ENCODE data around the gene ASCC1. TPM values are rescaled to one million over a fixed set of nuclear protein-coding genes. Genes with fewer than 3 reads are reported as not detected.
A peak's percentile ranks its signal among the peaks of the same experiment; 100 is the strongest.

Gene ASCC1
- total and polyA plus RNA-seq, 2 of the 13 experiments (the other 11 are each of a cell fraction or from before 2014, with no cell fraction given): 21.6 to 30.1 TPM

- TF ChIP-seq IKZF1 (IDR thresholded peaks at IDR 0.05): no peak
- TF ChIP-seq DR1 (CRISPR knock-in tag; IDR thresholded peaks at IDR 0.05): peak; percentile 46
- no peak for TF ChIP-seq ZBTB1 (CRISPR knock-in tag; IDR thresholded peaks at IDR 0.05; ENCODE audit: borderline replicate concordance)
- peak; percentile 44; the same call in 1 of the 2 replicates for TF ChIP-seq HMG20A (CRISPR knock-in tag; IDR thresholded peaks at IDR 0.05; ENCODE audit: borderline replicate concordance)
- no peak for TF ChIP-seq TOE1 (CRISPR knock-in tag; IDR thresholded peaks at IDR 0.05)
- no peak for TF ChIP-seq ZBTB34 (CRISPR knock-in tag; IDR thresholded peaks at IDR 0.05)
- TF ChIP-seq PBX2 (CRISPR knock-in tag; IDR thresholded peaks at IDR 0.05): no peak
- TF ChIP-seq ZNF431 (CRISPR knock-in tag; IDR thresholded peaks at IDR 0.05; ENCODE audit: borderline replicate concordance, low read depth): no peak
- peak; percentile 96 for TF ChIP-seq XRCC5 (optimal IDR thresholded peaks at IDR 0.05; ENCODE audit: low read length)
- no peak for TF ChIP-seq HNRNPUL1 (IDR thresholded peaks at IDR 0.05; ENCODE audit: low read depth, low read length)
- TF ChIP-seq ZNF280D (CRISPR knock-in tag; IDR thresholded peaks at IDR 0.05): no peak
- TF ChIP-seq CHD4 (IDR thresholded peaks at IDR 0.05; ENCODE audit: borderline replicate concordance, low read length): no peak
- no peak for TF ChIP-seq ZNF678 (CRISPR knock-in tag; IDR thresholded peaks at IDR 0.05)
- TF ChIP-seq CENPBD1 (CRISPR knock-in tag; IDR thresholded peaks at IDR 0.05; ENCODE audit: borderline replicate concordance, low read depth): no peak
- peak; percentile 39; the same call in 1 of the 2 replicates for TF ChIP-seq ZNF704 (CRISPR knock-in tag; IDR thresholded peaks at IDR 0.05; ENCODE audit: borderline replicate concordance)
- 0 out of 2 replicates have a peak, but pooled peaks have one; percentile 53 for TF ChIP-seq ZNF772 (CRISPR knock-in tag; IDR thresholded peaks at IDR 0.05)
- TF ChIP-seq ZNF138 (CRISPR knock-in tag; IDR thresholded peaks at IDR 0.05; ENCODE audit: low read depth): no peak
- no peak for TF ChIP-seq SMC3 (IDR thresholded peaks at IDR 0.05; ENCODE audit: low read length)
- TF ChIP-seq JARID2 (CRISPR knock-in tag; IDR thresholded peaks at IDR 0.05; ENCODE audit: insufficient replicate concordance): no peak
- TF ChIP-seq CBX1 (IDR thresholded peaks at IDR 0.05; ENCODE audit: low read depth): peak; percentile 74
- no peak for TF ChIP-seq SP4 (CRISPR knock-in tag; IDR thresholded peaks at IDR 0.05)
- no peak for TF ChIP-seq DNMT3B (CRISPR knock-in tag; conservative IDR thresholded peaks at IDR 0.05)
Measured at GRCh38 chr10:72248468-72249151, 32.5 kb upstream of the ASCC1 start (continued).

All from HepG2 (cell line).